COR-L47 (cell line): ENCODE measurements around the gene RAB27A.
"Not testable (repeated sequence)": the region's sequence is repeated elsewhere in the genome, so short reads cannot be mapped to it uniquely, and the experiment has no call there.

Experiments
- DNase-seq: peaks from one replicate; lab custom pipeline; 2025; lab: John Stamatoyannopoulos, UW

RAB27A gene

DNA sequence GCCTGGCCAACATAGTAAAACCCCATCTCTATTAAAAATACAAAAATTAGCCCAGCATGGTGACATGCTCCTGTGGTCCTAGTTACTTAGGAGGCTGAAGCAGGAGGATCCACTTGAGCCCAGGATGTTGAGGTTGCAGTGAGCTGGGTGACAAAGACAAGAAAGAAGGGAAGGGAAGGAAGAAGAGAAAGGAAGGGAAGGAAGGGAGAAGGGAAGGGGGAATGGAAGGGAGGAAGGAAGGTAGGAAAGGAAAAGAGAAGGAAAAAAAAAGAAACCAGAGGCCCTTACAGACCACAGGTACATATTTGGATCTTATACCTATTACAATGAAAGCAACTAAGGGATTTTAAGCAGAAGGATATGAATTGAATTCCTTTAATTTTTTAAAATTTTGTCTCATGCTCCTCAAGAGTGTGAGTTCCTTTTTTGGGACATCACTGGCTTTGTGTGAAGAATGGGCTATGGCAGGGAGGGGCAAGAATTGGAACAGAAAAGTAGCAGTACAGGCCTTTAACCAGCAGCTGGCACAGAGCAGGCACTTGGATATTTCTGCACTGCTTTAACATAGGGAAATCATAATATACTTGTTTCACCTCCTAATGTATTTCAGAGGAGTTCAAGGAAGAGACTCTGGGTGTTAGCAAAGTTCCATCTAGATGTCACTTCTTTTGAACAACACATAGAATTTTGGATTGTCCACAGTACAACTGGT, 7.9 kb downstream of the RAB27A start:
- DNase-seq: no peak

DNA sequence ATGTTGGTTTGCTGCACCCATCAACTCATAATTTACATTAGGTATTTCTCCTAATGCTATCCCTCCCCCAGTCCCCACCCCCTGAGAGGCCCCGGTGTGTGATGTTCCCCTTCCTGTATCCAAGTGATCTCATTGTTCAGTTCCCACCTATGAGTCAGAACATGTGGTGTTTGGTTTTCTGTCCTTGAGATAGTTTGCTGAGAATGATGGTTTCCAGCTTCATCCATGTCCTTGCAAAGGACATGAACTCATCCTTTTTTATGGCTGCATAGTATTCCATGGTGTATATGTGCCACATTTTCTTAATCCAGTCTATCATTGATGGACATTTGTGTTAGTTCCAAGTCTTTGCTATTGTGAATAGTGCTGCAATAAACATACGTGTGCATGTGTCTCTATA, 9.0 kb downstream of the RAB27A start:
- not testable (repeated sequence) for DNase-seq

DNA sequence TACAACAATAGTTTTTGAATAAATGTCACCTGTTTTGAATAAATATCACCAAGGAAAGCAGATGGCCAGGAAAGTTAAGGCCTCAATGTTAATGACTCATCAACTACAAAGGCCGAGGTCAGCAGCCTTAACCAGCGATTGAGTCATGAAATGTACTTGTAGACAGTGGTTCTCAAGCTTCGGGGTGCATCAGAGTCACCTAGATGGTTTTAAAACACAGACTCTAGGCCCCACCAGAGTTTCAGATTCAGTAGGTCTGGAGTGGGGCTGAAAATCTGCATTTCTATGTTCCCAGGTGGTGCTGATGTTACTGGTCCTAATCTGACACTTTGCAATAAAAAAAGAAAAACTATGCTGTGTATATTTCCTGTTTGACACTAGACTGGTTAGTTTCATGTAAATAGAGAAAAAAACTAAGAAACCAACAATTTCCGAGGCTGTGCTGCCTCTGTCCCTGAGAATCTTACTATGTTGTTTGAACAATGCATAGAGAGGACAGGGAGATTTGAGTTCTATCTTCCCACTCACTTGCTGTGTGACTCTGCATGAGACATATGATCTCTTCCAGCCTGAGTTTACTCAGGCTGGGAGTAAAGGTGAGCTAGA, 9.8 kb downstream of the RAB27A start:
- DNase-seq: no peak

DNA sequence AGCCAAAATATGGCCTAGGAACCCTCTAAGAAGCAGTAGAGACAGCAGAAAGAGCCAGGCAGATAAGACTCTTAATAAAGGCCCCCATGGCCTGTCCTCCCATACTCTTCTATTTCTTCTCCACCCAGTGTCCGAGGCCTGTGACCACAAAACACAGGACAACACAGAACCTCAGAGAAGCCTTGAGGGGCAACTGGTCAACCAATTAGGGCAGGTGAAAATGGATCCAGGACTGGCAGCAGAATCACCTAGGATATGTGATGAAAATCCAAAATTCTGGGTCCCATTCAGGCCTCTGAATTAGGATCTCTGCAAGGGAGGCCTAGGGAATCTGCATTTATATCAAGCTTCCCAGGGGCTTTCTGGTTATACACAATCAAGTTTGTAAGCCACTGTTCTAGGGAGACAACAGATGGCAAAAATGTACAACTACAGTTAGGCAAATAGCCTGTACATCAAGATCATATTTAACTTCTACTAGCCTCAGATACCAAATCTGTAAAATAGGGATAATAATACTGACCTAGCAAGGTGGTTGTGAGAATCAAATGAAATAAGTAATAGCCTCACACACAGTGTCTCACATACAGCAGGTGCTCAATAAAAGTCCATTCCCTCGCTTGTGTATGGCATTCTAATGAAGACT, 10.4 kb downstream of the RAB27A start:
- no peak for DNase-seq

DNA sequence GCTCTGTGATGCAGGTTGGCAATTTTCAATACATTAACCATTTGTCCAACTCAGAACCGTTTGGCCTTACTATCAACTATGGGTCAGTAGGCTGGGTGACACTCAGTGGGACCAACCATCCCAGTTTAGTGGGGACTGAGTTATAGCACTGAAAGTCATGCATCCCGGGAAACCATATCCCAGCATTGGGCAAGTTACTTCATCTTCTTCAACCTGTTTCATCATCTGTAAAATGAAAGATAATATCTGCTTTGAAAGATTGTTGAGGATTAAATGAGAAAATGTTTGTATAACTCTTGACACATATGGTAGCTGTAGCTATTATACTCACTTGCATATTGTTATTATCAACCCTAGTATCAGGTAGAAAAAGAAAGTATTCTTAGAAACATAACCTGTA, 11.9 kb downstream of the RAB27A start:
- no peak for DNase-seq

DNA sequence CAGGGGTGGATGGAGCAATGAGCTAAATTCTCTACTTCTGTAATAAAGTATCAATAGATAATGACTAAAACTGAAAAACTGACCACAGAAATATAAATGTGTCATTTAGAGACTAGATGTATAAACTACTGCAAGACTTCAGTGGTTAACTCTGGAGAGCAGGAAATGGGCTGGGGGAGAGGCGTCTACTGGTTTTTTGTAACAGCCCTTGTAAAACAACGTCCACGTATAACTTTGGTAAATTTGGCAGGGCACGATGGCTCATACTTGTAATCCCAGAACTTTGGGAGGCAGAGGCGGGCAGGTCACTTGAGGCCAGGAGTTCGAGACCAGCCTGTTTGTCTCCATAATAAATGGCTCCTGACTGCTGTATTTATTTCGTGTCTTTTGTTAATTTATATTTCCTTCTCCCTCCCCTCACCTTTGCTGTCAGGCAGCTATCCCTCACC, 12.5 kb downstream of the RAB27A start:
- DNase-seq: no peak

DNA sequence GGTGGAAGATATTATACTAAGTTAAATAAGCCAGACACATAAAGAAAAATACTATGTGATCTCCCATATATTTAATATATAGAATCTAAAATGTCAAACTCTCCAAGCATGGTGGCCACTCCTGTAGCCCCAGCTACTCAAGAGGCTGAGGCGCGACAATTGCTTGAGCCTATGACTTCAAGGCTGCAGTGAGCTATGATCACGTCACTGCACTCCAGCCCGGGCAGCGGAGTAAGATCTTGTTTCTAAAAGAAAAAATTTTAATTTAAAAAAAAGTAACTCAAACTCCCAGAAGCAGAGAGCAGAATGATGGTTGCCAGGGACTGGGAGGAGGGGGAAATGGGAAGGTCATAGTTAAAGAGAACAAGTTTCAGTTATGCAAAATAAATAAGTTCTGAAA, 13.3 kb downstream of the RAB27A start:
- DNase-seq: no peak

DNA sequence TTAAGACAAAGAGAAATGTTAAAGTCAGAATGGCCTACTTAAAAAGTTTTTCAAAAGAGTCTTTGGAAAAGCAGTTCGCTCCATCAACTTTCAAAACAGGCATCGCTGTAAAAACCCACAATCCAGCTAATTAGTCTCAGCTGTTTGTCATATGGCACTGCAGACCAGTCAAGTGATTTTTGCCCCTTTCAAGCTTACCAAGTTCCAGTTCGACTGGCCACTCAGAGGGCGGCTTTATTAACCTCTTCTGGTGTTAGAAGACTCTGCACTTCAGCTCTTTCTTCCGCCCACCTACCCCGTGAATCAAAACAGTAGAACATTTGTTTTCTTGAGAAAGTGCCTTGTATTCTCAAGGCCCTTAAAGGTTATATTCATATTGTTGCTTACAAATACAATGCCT, 19.3 kb downstream of the RAB27A start:
- no peak for DNase-seq

DNA sequence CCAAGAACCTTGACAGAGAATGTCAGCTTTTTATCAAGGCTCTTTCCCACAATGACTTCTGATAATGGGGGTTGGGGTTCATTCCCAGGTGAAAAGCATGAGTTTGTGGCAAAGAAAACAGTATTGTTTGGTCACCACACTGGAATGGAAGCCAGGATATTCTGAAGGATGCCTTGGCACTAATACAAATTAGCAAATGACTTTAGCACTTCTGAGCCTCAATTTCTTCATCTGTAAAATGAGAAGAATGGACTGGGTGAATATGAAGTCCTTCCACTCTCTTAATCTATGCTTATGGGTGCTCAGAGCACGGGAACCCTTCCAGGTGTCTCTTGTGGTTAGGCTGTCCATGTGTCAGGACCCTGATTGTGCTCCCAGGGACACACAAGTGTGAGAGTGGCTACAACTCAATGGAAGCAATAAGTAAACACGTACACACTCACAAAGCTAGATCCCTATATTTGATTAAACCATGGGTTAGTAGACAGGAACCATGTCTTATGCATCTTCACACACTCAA, 21.4 kb downstream of the RAB27A start:
- DNase-seq: no peak

DNA sequence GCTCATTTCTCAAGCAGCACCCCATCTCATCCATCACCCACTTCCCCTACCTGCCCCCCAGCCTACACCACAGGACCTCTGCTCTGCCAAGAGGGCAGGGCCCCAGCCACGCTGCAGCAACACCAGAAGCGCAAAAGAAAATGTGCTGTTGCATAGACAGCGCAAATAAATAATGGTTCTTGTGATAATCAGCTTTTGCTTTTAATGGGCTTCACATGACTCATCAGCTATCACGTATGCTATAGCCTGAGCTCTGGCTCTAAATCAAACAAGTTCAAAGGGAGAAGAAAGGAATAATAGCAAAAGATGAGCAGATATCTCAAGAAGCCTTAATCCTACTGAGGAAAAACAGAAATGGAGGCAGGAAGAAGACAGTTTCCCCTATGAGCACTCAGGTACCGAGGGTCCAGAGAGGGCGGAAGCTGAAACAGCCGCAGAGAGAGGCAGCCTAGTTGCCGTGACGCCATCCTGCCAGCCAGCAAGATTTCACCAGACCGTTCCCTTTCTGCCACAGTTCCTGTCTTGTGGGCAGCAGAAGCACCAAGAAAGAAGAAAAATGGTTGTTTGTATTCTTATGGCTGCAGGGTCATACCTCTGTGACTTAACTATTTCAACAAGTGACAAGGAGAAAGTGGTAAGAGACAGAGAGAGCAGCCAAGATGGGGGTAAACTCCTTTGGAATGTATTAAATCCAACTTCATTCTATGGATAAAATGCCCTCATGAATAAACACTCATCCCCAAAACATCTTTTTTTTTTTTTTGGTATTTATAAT, 22.0 kb downstream of the RAB27A start:
- DNase-seq: no peak

DNA sequence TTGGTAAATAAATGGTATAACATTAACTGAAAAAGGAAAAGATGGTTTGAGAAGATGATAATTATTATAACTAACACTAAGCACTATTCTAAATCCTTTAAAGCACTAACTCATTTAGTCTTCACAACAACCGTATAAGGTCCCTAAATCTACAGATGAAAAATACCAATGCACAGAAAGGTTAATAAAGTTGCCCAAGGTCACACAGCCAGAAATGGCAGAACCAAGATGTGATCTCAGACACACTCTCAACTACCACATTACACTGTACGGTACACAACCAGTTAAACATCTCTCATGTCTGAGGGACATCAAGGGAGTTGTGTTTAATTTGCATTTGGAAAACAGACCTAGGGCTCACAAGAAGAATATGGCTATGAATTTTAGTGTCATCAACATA, 23.1 kb downstream of the RAB27A start:
- DNase-seq: no peak

DNA sequence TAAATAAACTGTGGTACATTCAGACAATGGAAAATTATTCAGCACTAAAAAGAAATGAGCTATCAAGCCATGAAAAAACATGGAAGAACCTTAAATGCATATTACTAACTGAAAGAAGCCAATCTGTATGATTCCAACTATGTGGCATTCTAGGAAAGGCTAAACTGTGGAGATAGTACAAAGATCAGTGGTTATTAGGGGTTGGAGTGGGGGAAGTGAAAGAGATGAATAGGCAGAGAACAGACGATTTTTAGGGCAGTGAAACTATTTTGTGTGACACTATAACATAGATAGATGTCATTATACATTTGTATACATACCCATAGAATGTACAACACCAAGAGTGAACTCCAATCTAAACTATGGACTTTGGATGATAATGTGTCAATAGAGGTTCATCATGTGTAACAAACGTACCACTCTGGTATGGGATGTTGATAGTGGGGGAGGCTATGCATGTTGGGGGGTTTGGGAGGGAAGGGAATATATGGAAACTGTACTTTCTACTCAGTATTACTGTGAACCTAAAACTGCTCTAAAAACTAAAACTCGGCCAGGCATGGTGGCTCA, 29.0 kb downstream of the RAB27A start:
- DNase-seq: no peak

DNA sequence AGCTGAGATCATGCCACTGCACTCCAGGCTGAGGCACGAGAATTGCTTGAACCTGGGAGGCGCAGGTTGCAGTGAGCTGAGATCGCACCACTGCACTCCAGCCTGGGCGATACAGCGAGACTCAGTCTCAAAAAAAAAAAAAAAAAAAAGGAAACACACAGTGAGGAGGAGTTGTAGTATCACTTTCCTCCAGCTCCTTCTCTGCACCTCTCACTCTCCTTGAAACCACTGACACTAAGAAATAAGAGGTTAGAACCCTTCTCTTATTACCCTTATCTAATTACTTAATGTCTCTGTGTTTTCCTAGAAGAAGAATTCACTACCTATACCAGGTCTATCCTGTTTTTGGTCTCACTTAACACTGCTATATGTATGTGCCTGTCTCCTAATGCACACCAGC, 31.7 kb downstream of the RAB27A start:
- DNase-seq: no peak

DNA sequence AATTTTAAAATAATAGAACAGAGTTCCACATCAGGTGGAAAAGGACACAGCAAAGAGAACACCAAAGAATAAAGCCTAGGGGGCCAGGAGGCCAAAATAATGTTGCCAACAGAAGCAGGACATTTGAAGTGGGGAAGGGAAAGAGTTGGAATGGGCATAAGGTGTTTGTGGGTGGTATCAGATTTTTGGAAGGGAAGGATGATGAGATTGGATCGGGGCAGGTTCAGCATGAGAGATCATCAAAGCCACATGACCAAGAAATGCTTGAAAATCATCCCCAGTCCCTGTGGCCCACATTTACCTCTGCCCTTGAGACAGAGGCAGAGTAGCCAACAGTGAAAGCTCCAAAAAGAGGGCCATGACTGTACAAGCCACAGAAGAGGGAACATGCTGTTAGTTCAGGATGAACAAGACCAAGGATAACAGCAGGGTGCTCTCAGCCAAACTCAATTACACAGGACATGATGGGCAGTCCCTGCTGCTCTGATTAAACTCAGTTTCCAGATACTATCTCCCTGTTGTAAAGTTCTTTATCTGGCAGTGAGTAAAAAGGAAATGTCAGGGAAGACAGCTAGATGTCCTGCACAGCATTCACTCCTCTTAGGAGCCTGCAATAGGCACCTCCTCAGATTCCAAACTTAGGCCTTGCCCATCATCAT, 32.5 kb downstream of the RAB27A start:
- no peak for DNase-seq

DNA sequence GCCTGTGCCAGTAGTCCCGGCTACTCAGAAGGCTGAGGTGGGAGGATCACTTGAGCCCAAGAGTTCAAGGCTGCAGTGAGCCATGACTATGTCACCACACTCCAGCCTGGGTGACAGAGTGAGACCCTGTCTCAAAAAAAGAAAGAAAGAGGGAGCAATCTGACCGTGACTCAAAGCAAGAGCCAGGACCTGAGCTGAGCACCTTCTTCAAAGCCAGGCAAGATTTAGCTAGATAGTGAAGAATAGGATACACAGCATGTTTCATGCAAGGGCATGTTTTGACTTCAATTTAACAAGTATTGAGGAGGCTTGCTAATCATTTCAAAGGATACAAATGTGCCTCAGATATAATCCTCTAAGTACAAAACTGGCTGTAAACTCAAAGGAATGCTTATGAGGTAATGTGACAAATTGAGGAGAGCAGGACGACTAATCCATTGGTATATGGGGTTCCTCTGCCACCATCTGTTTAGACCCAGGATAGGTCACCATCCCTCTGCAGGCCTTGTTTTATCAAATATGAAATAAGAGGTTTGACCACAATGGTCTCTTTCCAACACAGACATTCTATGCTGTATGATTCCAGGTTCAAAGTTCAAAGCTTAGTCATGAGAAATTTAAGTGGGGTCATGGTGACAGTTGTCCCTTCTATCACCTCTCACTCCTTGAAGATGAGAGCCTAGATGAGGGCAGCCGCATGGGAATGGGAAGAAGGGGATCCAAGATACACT, 33.2 kb downstream of the RAB27A start:
- no peak for DNase-seq

DNA sequence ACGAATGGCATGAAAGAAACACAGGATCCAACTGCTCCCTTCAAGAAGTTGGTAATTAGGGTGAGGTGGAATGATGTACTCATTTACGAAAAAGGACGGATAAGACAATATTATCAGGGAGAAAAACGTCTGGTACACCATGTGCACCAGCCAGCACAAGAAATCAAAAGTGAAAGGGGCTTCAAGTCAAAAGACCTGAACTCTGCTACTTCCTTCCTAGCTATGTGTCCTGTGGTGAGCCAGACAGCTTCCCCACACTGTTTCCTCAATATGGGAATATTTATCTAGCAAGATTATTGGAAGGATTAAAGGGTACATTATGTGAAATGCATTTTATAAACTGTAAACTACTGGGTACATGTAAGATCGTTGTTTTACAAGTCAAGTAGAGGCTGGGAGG, 33.9 kb downstream of the RAB27A start:
- no peak for DNase-seq

DNA sequence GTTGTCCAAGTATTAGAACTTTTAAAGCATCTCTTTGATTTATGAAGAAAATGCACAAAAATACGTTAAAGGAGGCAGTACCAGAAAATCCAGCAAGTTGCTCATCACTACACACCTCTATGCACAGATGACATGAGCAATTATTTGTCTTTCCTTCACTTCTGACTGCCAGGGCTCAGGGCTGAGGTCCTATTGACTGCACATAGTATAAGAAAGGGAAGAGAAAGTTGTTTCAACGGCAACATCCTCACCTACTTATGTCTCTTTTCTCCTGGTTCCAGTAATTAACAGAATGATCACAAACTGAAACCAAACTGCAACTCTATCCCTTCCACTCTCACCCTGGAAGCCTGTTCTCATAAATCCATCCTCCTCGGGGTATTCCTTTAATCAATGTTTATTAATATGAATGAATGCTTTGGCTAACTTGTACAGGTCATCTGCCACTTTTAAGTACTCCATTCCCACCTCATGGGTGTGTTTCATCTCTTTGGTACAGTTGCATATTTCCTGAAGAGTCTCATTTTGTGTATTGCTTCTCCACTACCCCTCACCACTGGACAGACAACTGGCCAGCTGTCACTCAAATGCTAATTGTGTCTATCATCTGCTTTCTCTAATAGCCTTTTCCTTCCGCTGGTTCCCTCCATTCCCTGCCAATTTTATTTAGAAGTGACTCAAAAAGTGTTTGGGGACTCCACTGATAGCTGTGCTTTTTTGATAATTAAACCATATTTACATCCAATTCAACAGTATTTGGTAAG, 34.5 kb downstream of the RAB27A start:
- DNase-seq: no peak

DNA sequence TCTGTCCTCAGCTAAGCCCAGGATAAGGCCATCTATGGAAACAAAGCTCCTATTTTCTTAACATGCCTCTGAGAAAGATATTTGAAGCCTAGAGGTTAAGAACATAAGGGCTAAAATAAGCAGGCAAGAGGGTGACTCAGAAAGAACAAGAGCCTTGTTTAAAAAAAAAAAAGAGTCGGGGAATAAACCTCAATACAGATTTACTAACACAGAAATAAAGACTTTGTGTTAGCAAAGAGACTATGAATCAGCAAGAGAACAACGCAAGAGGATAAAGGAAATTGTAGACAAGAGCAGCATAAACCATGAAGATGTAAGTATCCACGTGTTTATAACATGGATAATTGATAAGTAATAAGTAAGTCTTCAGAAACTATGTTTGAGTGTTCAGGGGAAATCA, 36.0 kb downstream of the RAB27A start:
- DNase-seq: no peak

DNA sequence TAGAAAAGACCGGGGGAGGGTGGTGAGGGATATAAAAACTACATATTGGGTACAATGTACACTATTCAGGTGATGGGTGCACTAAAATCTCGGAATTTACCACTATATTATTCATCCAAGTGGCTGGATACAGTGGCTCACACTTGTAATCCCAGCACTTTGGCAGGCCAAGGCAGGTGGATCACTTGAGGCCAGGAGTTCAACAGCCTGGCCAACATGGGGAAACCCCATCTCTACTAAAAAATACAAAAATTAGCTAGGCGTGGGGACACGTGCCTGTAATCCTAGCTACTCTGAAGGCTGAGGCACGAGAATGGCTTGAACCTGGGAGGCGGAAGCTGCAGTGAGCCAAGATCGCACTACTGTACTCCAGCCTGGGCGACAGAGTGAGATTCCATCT, 37.4 kb downstream of the RAB27A start:
- DNase-seq: not testable (repeated sequence)

DNA sequence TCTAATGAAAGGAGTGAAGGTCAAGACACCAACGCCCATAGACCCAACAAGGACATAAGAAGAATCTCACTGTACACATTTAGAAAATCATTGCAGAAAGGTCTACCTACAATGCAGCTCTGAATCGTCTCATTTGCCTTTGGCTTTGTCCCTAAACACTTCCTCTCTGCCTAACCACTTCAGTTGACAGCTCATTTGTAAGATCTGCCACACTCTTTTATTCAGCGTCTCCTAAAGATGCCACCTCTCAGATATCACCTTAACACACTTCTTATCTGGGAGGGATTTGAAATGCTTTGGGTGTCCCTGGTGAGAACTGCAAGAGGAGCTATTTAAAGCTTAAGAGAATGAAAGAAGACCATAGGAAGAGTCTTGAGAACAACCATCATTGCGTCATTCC, 38.7 kb downstream of the RAB27A start:
- no peak for DNase-seq
